Right lung (tissue), 5 donors: Measurements from ENCODE around the gene LYPLA2. TPM values are rescaled to one million over a fixed set of nuclear protein-coding genes. Genes with fewer than 3 reads are reported as not detected.
A peak's percentile ranks its signal among the peaks of the same experiment; 100 is the strongest.
"Not testable (repeated sequence)": the region's sequence is repeated elsewhere in the genome, so short reads cannot be mapped to it uniquely, and the experiment has no call there.

Experiments
- DNase-seq, 2 donors: peaks; one replicate each; pipeline ENCODE4 v3.0.0-alpha.2; 2013
- polyA plus RNA-seq, 5 donors: library from polyadenylated mRNA; unstranded; fragments of 120-200 nt; gene quantifications; one replicate each; pipeline versions ENCODE4 v1.2.1 to v1.2.3, GENCODE V29; 2013; ENCODE audit warnings: inconsistent platforms in 1 of 5, low replicate concordance in 1 of 5; ENCODE audit not compliant: insufficient read length in 5 of 5, insufficient read depth in 1 of 5

LYPLA2 gene
- polyA plus RNA-seq, 5 donors = 37.0 to 63.6 (median 48.0) TPM

- DNase-seq = not testable (repeated sequence)
Observed at GRCh38 chr1:23826590-23826989, 35.6 kb downstream of the LYPLA2 start.

- no peak for DNase-seq
Observed at GRCh38 chr1:23827717-23828116, 36.8 kb downstream of the LYPLA2 start.

- not testable (repeated sequence) for DNase-seq
Observed at GRCh38 chr1:23834156-23834555, 43.2 kb downstream of the LYPLA2 start.

- no peak for DNase-seq
Observed at GRCh38 chr1:23836037-23836436, 45.1 kb downstream of the LYPLA2 start.

GRCh38 chr1:23837908-23838307 lies 47.0 kb downstream of the LYPLA2 start:
- peak in 1 of 2 donors; percentile 3 for DNase-seq

- DNase-seq = peak; percentile 49 to 60
Observed at GRCh38 chr1:23838401-23838866, 47.5 kb downstream of the LYPLA2 start.

- no peak for DNase-seq
Observed at GRCh38 chr1:23843644-23844043, 52.7 kb downstream of the LYPLA2 start.

Other genes starting within 250 kb of the LYPLA2 start
- 100 to 1,000 TPM; 156 to 210 (median 168) TPM for gene ID3, start 231.6 kb upstream of the LYPLA2 start, polyA plus RNA-seq
- gene RPL11, start 99.3 kb upstream of the LYPLA2 start, polyA plus RNA-seq = 1,000 to 10,000 TPM; 2,753 to 3,538 (median 2,785) TPM
- 10 to 100 TPM; 39.1 to 45.6 (median 40.7) TPM for gene ELOA, start 47.7 kb upstream of the LYPLA2 start, polyA plus RNA-seq
- gene PITHD1, start 12.7 kb upstream of the LYPLA2 start, polyA plus RNA-seq = 10 to 100 TPM; 52.7 to 70.2 (median 60.2) TPM
- 10 to 100 TPM; 12.4 to 23.3 (median 15.9) TPM for gene GALE, start 9.6 kb downstream of the LYPLA2 start, polyA plus RNA-seq
- gene HMGCL, start 34.3 kb downstream of the LYPLA2 start, polyA plus RNA-seq = 10 to 100 TPM; 32.3 to 38.6 (median 32.8) TPM
- 10 to 100 TPM; 22.0 to 29.9 (median 23.7) TPM for gene FUCA1, start 77.1 kb downstream of the LYPLA2 start, polyA plus RNA-seq
- gene CNR2, start 122.2 kb downstream of the LYPLA2 start, polyA plus RNA-seq = under 1 TPM; 0.05 to 0.18 (median 0.14) TPM
- 100 to 1,000 TPM; 209 to 306 (median 252) TPM for gene PNRC2, start 168.7 kb downstream of the LYPLA2 start, polyA plus RNA-seq
- 100 to 1,000 TPM; 191 to 319 (median 294) TPM for gene SRSF10, start 189.2 kb downstream of the LYPLA2 start, polyA plus RNA-seq